Fibroblast of the aortic adventitia (primary cell): ENCODE data around the gene ABHD12. TPM values are rescaled to one million over a fixed set of nuclear protein-coding genes. Genes with fewer than 3 reads are reported as not detected.

Experiments used
- DNase-seq: peaks from one replicate; pipeline ENCODE4 v3.0.0-alpha.2; 2010; ENCODE audit warnings: low read depth
- H3K4me3 ChIP-seq: 2 replicates; pipeline ENCODE4 v1.5.1; 2011; ENCODE audit warnings: low read depth, mild to moderate bottlenecking, control low read depth, low read length, moderate library complexity
- total RNA-seq: library from RNA; depleted of rRNA; stranded (reverse); fragments of >200 nt; gene quantifications from 2 replicates; pipeline ENCODE4 v1.2.3, GENCODE V29; 2012; ENCODE audit warnings: low replicate concordance
- TF ChIP-seq, protein P1 (sequence below): IDR thresholded peaks from 2 replicates; pipeline ENCODE4 v1.5.1; 2011; ENCODE audit warnings: mild to moderate bottlenecking, low read length, control low read depth, inconsistent platforms; ENCODE audit not compliant: insufficient read depth

ABHD12 gene
- total RNA-seq, 1 donor, result 25.9 TPM

DNA sequence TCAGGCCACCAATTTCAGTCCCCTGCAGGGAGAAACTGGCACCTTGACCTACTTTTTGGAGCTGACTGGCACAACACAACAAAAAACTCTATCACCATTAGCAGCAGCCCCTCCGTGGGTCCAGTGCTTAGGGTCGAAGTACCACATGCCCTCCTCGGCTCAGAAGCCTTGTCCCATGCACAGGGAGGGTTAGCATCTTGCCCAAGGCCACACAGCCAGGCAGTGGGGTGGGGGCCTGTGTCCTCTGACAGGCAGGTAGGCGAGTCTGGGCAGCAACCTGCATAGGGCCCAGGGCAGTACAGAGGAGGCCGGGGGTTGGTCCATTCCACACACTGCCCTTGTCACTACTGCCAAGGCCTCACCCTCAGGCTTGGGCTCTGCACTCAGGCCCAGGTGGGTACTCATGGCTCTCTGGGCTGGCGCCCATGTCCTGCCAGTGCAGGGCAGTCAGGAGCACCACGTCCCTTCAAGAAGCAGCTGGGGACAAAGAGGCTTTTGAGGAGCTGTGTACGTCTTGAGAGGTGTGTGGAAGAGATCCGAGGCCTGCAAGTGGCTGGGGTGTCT lies 89.2 kb downstream of the ABHD12 start:
- TF ChIP-seq, protein P1, sequence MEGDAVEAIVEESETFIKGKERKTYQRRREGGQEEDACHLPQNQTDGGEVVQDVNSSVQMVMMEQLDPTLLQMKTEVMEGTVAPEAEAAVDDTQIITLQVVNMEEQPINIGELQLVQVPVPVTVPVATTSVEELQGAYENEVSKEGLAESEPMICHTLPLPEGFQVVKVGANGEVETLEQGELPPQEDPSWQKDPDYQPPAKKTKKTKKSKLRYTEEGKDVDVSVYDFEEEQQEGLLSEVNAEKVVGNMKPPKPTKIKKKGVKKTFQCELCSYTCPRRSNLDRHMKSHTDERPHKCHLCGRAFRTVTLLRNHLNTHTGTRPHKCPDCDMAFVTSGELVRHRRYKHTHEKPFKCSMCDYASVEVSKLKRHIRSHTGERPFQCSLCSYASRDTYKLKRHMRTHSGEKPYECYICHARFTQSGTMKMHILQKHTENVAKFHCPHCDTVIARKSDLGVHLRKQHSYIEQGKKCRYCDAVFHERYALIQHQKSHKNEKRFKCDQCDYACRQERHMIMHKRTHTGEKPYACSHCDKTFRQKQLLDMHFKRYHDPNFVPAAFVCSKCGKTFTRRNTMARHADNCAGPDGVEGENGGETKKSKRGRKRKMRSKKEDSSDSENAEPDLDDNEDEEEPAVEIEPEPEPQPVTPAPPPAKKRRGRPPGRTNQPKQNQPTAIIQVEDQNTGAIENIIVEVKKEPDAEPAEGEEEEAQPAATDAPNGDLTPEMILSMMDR, result no peak
- H3K4me3 ChIP-seq, result no peak overlapping the region
- DNase-seq, result no peak

DNA sequence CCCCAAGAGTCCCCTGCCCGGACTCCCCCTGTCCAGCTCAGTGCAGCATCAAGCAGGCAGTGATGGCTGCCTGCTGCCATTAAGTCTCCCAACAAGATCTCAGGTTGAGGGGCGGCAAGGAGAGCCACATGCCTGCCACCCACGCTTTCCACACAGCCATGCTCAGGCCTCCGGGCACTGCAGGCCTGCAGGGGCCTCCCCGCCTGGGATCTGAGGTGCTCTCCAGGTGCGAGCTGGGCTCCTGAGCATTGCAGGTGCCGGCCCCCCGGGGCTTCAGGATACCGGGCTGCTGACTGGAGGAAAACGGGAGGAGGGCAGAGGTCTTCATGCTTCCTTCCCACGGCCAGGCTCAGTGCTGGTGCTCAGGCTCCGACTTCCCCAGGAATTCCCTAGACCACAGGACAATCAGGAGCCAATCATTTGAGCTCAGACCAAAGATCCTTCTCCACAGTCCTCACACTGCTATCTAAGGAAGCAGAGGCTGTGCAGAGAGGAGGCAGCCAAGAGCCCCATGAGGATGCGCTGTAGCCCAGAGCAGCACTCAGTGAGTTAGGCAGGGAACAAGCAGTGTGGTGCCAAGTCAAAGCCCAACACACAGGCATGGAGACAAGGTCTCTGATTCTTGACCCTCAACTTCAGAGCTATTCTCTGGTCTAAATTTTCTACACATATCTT lies 90.0 kb downstream of the ABHD12 start:
- no peak overlapping the region for H3K4me3 ChIP-seq
- DNase-seq, result no peak

DNA sequence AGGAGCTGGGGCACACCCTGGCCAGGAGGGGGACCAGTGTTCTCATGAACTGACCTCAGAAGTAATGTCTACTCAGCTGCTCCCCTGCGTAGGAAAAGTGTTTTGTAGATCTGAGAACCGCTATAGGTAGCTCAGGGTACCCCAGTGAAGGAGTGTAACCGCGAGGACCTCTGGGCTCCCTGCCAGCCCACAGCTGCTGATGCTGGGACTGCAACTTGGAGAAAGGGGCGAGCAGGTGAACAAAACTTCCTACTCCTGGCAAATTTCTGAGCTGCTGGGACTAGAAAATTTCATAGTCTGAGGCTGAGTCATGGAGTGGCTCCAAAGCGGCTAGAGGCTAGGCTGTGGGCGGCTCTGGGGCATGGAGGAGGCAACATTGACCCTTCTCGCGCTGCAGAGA lies 90.8 kb downstream of the ABHD12 start:
- DNase-seq, result no peak
- H3K4me3 ChIP-seq, result no peak overlapping the region
- TF ChIP-seq, protein P1, result no peak

More for the DNA sequence above, 90.0 kb downstream of the ABHD12 start:
- TF ChIP-seq, protein P1, result no peak

DNA sequence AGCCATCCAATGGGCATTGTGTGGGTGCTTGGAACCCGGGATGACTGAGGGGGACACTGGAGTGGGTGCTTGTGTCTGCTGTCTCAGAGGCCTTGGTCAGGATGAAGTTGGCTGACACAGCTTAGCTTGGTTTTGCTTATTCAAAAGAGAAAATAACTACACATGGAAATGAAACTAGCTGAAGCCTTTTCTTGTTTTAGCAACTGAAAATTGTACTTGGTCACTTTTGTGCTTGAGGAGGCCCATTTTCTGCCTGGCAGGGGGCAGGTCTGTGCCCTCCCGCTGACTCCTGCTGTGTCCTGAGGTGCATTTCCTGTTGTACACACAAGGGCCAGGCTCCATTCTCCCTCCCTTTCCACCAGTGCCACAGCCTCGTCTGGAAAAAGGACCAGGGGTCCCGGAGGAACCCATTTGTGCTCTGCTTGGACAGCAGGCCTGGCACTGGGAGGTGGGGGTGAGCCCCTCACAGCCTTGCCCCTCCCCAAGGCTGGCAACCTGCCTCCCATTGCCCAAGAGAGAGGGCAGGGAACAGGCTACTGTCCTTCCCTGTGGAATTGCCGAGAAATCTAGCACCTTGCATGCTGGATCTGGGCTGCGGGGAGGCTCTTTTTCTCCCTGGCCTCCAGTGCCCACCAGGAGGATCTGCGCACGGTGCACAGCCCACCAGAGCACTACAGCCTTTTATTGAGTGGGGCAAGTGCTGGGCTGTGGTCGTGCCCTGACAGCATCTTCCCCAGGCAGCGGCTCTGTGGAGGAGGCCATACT lies 93.3 kb downstream of the ABHD12 start:
- H3K4me3 ChIP-seq, result no peak overlapping the region
- DNase-seq, result no peak
- TF ChIP-seq, protein P1, result no peak

DNA sequence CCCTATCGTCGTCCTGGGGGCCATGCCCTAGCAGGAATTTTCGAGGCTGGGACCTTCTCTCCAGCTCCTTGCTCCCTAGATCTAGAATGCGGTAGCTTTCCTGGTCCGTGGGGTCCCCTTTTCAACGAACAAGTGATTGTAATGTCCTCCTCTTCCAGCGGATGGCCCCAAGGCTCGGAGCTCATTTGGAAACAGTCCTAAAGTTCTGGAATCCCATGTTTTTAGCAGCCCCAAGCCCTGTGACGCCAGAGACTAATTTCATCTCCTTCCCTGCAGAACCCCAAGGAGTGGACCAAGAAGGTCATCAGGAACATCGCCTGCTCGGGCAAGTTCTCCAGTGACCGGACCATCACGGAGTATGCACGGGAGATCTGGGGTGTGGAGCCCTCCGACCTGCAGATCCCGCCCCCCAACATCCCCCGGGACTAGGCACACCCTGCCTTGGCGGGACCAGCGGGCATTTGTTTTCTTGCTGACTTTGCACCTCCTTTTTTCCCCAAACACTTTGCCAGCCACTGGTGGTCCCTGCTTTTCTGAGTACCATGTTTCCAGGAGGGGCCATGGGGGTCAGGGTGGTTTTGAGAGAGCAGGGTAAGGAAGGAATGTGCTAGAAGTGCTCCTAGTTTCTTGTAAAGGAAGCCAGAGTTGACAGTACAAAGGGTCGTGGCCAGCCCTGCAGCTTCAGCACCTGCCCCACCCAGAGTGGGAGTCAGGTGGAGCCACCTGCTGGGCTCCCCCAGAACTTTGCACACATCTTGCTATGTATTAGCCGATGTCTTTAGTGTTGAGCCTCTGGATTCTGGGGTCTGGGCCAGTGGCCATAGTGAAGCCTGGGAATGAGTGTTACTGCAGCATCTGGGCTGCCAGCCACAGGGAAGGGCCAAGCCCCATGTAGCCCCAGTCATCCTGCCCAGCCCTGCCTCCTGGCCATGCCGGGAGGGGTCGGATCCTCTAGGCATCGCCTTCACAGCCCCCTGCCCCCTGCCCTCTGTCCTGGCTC lies 94.2 kb downstream of the ABHD12 start:
- no peak overlapping the region for H3K4me3 ChIP-seq
- TF ChIP-seq, protein P1, result peak; percentile 58
- DNase-seq, result peak; percentile 72
